Measurements from ENCODE around the gene TSPAN4.

The TSPAN4 gene

DNA sequence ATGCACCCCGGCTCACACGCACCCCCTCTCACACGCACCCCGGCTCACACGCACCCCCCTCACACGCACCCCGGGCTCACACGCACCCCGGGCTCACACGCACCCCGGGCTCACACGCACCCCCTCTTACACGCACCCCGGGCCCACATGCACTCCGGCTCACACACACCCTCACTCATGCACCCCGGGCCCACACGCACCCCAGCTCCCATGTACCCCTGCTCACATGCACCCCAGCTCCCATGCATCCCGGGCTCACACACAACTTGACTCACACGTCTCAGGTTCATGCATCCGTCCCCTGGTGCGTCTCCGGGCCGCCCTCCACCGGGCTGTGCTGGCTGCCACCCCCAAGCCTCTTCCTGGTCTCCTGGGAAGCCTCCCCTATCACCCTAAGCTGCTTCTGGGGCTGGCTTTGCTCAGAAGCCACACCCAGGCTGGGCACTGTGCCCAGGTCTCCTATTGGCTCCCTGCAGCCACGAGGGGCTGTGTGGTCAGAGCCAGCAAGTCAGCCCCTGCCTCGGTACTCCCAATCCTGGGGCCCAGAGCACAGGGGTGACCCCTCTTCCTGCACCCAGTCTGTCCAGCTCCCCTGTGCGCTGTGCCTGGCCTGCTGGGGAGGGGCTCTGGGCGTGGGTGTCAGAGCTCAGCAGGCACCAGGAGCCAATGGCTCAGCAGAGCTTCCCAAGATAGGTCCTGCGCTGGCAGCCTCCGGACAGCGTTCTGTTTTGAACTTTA, 16.9 kb downstream of the TSPAN4 start (continued):
- TF ChIP-seq ZNF37A (tag by site-specific recombination; IDR thresholded peaks at IDR 0.05) (no peak), SALL2 (tag by site-specific recombination; IDR thresholded peaks at IDR 0.05; ENCODE audit: borderline replicate concordance) (no peak), ZNF274 (IDR thresholded peaks at IDR 0.05; ENCODE audit: low read length) (no peak), ZNF274 (tag by site-specific recombination; IDR thresholded peaks at IDR 0.05; ENCODE audit: borderline replicate concordance) (no peak), TCF7L2 (IDR thresholded peaks at IDR 0.05; ENCODE audit: borderline replicate concordance, low read depth, low read length) (no peak), ZNF843 (tag by site-specific recombination; IDR thresholded peaks at IDR 0.05) (no peak), ZSCAN16 (tag by site-specific recombination; IDR thresholded peaks at IDR 0.05) (no peak), KLF8 (tag by site-specific recombination; IDR thresholded peaks at IDR 0.05) (peak; percentile 24; the same call in 1 of the 2 replicates), PATZ1 (tag by site-specific recombination; IDR thresholded peaks at IDR 0.05) (peak; percentile 68), ZNF24 (tag by site-specific recombination; IDR thresholded peaks at IDR 0.05) (no peak), ZBTB6 (tag by site-specific recombination; IDR thresholded peaks at IDR 0.05) (no peak), ZXDB (tag by site-specific recombination; IDR thresholded peaks at IDR 0.05) (no peak), WT1 (tag by site-specific recombination; IDR thresholded peaks at IDR 0.05) (0 out of 2 replicates have a peak, but pooled peaks have one; percentile 25), ZBTB26 (tag by site-specific recombination; optimal IDR thresholded peaks at IDR 0.05) (no peak), MYNN (tag by site-specific recombination; IDR thresholded peaks at IDR 0.05; ENCODE audit: borderline replicate concordance) (no peak), ZBTB20 (tag by site-specific recombination; IDR thresholded peaks at IDR 0.05) (peak; percentile 75), PRDM4 (tag by site-specific recombination; IDR thresholded peaks at IDR 0.05) (no peak), ZNF830 (tag by site-specific recombination; IDR thresholded peaks at IDR 0.05; ENCODE audit: low read depth) (no peak), ZBTB17 (tag by site-specific recombination; IDR thresholded peaks at IDR 0.05) (peak; percentile 77), CTCF (tag by site-specific recombination; IDR thresholded peaks at IDR 0.05) (0 out of 2 replicates have a peak, but pooled peaks have one; percentile 8), EGR2 (tag by site-specific recombination; IDR thresholded peaks at IDR 0.05; ENCODE audit: low read depth) (no peak), ZNF626 (tag by site-specific recombination; IDR thresholded peaks at IDR 0.05) (no peak), KLF1 (tag by site-specific recombination; IDR thresholded peaks at IDR 0.05) (peak; percentile 33; the same call in 1 of the 2 replicates), ZNF654 (tag by site-specific recombination; IDR thresholded peaks at IDR 0.05; ENCODE audit: low read depth) (no peak)
- TF ChIP-seq, protein P1, sequence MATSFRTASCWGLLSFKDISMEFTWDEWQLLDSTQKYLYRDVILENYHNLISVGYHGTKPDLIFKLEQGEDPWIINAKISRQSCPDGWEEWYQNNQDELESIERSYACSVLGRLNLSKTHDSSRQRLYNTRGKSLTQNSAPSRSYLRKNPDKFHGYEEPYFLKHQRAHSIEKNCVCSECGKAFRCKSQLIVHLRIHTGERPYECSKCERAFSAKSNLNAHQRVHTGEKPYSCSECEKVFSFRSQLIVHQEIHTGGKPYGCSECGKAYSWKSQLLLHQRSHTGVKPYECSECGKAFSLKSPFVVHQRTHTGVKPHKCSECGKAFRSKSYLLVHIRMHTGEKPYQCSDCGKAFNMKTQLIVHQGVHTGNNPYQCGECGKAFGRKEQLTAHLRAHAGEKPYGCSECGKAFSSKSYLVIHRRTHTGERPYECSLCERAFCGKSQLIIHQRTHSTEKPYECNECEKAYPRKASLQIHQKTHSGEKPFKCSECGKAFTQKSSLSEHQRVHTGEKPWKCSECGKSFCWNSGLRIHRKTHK (tag by site-specific recombination; IDR thresholded peaks at IDR 0.05), result no peak
- TF ChIP-seq, protein P2, sequence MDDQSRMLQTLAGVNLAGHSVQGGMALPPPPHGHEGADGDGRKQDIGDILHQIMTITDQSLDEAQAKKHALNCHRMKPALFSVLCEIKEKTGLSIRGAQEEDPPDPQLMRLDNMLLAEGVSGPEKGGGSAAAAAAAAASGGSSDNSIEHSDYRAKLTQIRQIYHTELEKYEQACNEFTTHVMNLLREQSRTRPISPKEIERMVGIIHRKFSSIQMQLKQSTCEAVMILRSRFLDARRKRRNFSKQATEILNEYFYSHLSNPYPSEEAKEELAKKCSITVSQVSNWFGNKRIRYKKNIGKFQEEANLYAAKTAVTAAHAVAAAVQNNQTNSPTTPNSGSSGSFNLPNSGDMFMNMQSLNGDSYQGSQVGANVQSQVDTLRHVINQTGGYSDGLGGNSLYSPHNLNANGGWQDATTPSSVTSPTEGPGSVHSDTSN (CRISPR knock-in tag; IDR thresholded peaks at IDR 0.05), result no peak
- TF ChIP-seq, protein P3, sequence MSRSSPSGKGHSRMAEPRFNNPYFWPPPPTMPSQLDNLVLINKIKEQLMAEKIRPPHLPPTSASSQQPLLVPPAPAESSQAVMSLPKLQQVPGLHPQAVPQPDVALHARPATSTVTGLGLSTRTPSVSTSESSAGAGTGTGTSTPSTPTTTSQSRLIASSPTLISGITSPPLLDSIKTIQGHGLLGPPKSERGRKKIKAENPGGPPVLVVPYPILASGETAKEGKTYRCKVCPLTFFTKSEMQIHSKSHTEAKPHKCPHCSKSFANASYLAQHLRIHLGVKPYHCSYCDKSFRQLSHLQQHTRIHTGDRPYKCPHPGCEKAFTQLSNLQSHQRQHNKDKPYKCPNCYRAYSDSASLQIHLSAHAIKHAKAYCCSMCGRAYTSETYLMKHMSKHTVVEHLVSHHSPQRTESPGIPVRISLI (tag by site-specific recombination; IDR thresholded peaks at IDR 0.05), result no peak

Measured in HEK293 (cell line).